GM12891 (cell line): ENCODE data around the gene PXMP2.

Source experiments
- POLR2A ChIP-seq: IDR thresholded peaks from 2 replicates; pipeline ENCODE4 v1.6.1; 2011; ENCODE audit warnings: low read depth, low read length, control low read depth
- POLR2AphosphoS5 ChIP-seq: IDR thresholded peaks from 2 replicates; pipeline ENCODE4 v1.6.1; 2011; ENCODE audit warnings: low read depth, low read length, control low read depth
- SPI1 ChIP-seq: IDR thresholded peaks from 2 replicates; pipeline ENCODE4 v1.6.1; 2011; ENCODE audit warnings: low read depth, low read length, control low read depth
- TAF1 ChIP-seq: IDR thresholded peaks from 2 replicates; pipeline ENCODE4 v1.6.1; 2011; ENCODE audit warnings: low read depth, low read length, control low read depth

DNA sequence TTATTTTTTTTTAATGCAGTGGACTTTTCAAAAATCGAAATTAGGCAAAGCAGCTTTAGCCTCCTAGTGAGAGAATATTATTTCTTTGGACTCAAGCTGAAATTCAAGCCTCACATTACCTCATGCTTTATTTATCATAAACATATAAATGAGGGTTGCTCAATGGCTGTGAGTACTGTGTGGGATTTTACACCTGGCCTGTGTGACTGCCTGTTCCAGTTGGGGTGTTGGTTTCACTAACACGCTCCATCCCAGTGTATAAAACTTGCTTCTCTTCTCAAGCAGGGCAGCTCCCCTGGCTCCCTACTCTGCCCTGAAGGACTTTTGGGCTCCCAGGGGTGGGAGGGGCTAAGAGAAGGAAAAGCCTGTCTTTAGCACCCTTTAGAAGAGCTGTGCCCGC lies 59.2 kb downstream of the PXMP2 start:
- TF ChIP-seq POLR2A (no peak), POLR2AphosphoS5 (no peak), TAF1 (no peak), SPI1 (no peak)
